B cell (primary cell): ENCODE results near the gene SEMA7A. TPM values are rescaled to one million over a fixed set of nuclear protein-coding genes. Genes with fewer than 3 reads are reported as not detected.

Experiments used
- ATAC-seq: fragments of 200-7000 bp; cut with Tn5 transposase; one replicate; pipeline ENCODE4 v1.10.0; 2021; ENCODE audit warnings: low read depth, mild to moderate bottlenecking, moderate number of reproducible peaks, moderate library complexity
- CTCF ChIA-PET: fragments of 350-600 bp; sonication (Branson Sonifier 250); formaldehyde crosslinking; loops from one replicate; lab custom pipeline; 2021; ENCODE audit warnings: antibody characterized with exemption, inconsistent platforms; lab: Charles Lee
- POLR2A ChIA-PET: fragments of 350-600 bp; sonication (Branson Sonifier 250); formaldehyde crosslinking; loops from one replicate; lab custom pipeline; 2021; ENCODE audit warnings: antibody characterized with exemption; lab: Charles Lee
- DNase-seq: peaks from one replicate; pipeline ENCODE4 v3.0.0; 2013
- H2AFZ ChIP-seq: 2 replicates; pipeline ENCODE4 v1.6.1; 2012; ENCODE audit warnings: mild to moderate bottlenecking, low read depth, low read length; ENCODE audit not compliant: insufficient read depth, poor library complexity, severe bottlenecking
- H3K27ac ChIP-seq, 2 donors: 1 replicate in 1 of 2; 2 replicates in 1 of 2; pipeline ENCODE4 v1.5.1; 2012 to 2013; ENCODE audit warnings: low read length in 2 of 2, mild to moderate bottlenecking in 2 of 2, moderate library complexity in 1 of 2
- H3K27me3 ChIP-seq, 4 experiments: fragments of 200-600 bp in 1 of 4; sonication (generic) in 1 of 4; replicated peaks in 1 of 4; 1 replicate in 2 of 4; 2 replicates in 2 of 4; pipeline versions ENCODE4 v1.6.1 to v1.7.0; 2013 to 2016; ENCODE audit warnings: low read length in 3 of 4, mild to moderate bottlenecking in 2 of 4, mixed read lengths in 1 of 4, moderate library complexity in 1 of 4; ENCODE audit not compliant: insufficient read depth in 4 of 4, control insufficient read depth in 3 of 4; ENCODE audit errors: control extremely low read depth in 1 of 4
- H3K36me3 ChIP-seq, 2 experiments: replicated peaks in 1 of 2; 1 replicate in 1 of 2; 2 replicates in 1 of 2; pipeline versions ENCODE4 v1.6.1 to v1.7.1; 2013; ENCODE audit warnings: low read length in 1 of 2; ENCODE audit not compliant: insufficient read depth in 2 of 2, control insufficient read depth in 1 of 2; ENCODE audit errors: control extremely low read depth in 1 of 2, extremely low read depth in 1 of 2
- H3K4me1 ChIP-seq, 2 donors: fragments of 200-600 bp in 1 of 2; sonication (generic) in 1 of 2; 1 replicate in 1 of 2; 2 replicates in 1 of 2; pipeline versions ENCODE4 v1.5.1 to v1.6.1; 2013 to 2017; ENCODE audit warnings: low read length in 2 of 2; ENCODE audit not compliant: control insufficient read depth in 2 of 2, insufficient read depth in 2 of 2
- H3K4me2 ChIP-seq: replicated peaks from 2 replicates; pipeline ENCODE3; 2012; ENCODE audit warnings: mild to moderate bottlenecking, low read depth, low read length; ENCODE audit not compliant: poor library complexity, severe bottlenecking
- H3K4me3 ChIP-seq, 5 experiments: fragments of 200-600 bp in 1 of 5; sonication (generic) in 1 of 5; 1 replicate in 3 of 5; 2 replicates in 2 of 5; pipeline versions ENCODE4 v1.5.1 to v1.7.0; 2011 to 2016; ENCODE audit warnings: low read length in 4 of 5, mild to moderate bottlenecking in 4 of 5, low read depth in 2 of 5, control low read depth in 1 of 5, moderate library complexity in 1 of 5; ENCODE audit not compliant: insufficient read depth in 1 of 5; ENCODE audit errors: control extremely low read depth in 1 of 5, extremely low read depth in 1 of 5
- H3K79me2 ChIP-seq: fragments of 200-600 bp; sonication (generic); one replicate; pipeline ENCODE4 v1.6.0; 2016; ENCODE audit warnings: low read length; ENCODE audit not compliant: control insufficient read depth, insufficient read depth
- H3K9ac ChIP-seq: fragments of 200-600 bp; sonication (generic); 2 replicates; pipeline ENCODE4 v1.6.1; 2017; ENCODE audit warnings: mild to moderate bottlenecking, low read length, moderate library complexity
- H3K9me3 ChIP-seq, 3 donors: one replicate each; pipeline versions ENCODE4 v1.6.1 to v1.7.1; 2013; ENCODE audit warnings: low read length in 2 of 3; ENCODE audit not compliant: control insufficient read depth in 2 of 3, insufficient read depth in 1 of 3; ENCODE audit errors: control extremely low read depth in 1 of 3
- H4K20me1 ChIP-seq: 2 replicates; pipeline ENCODE4 v1.6.0; 2012; ENCODE audit warnings: mild to moderate bottlenecking, low read length; ENCODE audit not compliant: insufficient read depth, control insufficient read depth, poor library complexity, severe bottlenecking
- H3K27ac Mint-ChIP-seq: one replicate; pipeline ENCODE4 v1.8.0; 2021; ENCODE audit warnings: mixed read lengths
- H3K27me3 Mint-ChIP-seq: one replicate; pipeline ENCODE4 v1.8.0; 2021; ENCODE audit warnings: mixed read lengths
- H3K4me1 Mint-ChIP-seq: one replicate; pipeline ENCODE4 v1.8.0; 2021; ENCODE audit warnings: mixed read lengths
- H3K4me3 Mint-ChIP-seq: one replicate; pipeline ENCODE4 v1.8.0; 2021; ENCODE audit warnings: mixed read lengths
- H3K9me3 Mint-ChIP-seq: one replicate; pipeline ENCODE4 v1.8.0; 2022; ENCODE audit warnings: mixed read lengths; ENCODE audit not compliant: insufficient read depth
- CTCF ChIP-seq: fragments of 200-600 bp; IDR thresholded peaks from one replicate; pipeline ENCODE4 v1.8.0; 2022; ENCODE audit warnings: antibody characterized with exemption, mild to moderate bottlenecking
- EZH2 ChIP-seq: IDR thresholded peaks from 2 replicates; pipeline ENCODE4 v1.6.1; 2012; ENCODE audit warnings: borderline replicate concordance, low read depth, mild to moderate bottlenecking, moderate library complexity, low read length; ENCODE audit not compliant: insufficient read depth, poor library complexity, severe bottlenecking
- WGBS: methylation state at CpG from one replicate; pipeline ENCODE4 v1.1.5; 2013; ENCODE audit warnings: missing lambda C conversion rate; ENCODE audit not compliant: insufficient coverage; 5-methylcytosine and 5-hydroxymethylcytosine counted together
- intact Hi-C: fragments of 100-400 bp; cut with micrococcal nuclease; formaldehyde crosslinking; loops from one replicate; pipeline ENCODE4 v1.10.0; 2022
- polyA plus RNA-seq: library from polyadenylated mRNA; depleted of rRNA; stranded (reverse); fragments of >200 nt; gene quantifications from 2 replicates; pipeline ENCODE4 v1.2.3, GENCODE V29; 2012
- total RNA-seq, 2 donors: library from RNA; stranded (reverse); fragments of 120-200 nt in 1 of 2; gene quantifications; 1 replicate in 1 of 2; 2 replicates in 1 of 2; pipeline versions ENCODE4 v1.2.3 to v1.2.4, GENCODE V29; 2013 to 2022

Gene SEMA7A
- total and polyA plus RNA-seq, 2 donors (not counting 1 experiment from before 2014, with no cell fraction given), result 42.0 to 44.2 TPM

- no peak overlapping the region for H3K4me3 ChIP-seq
- Mint-ChIP-seq H3K27me3 (no peaks in the 10 kb centered on the region), H3K9me3 (no peaks in the 10 kb centered on the region), H3K4me3 (no peak overlapping the region), H3K27ac (peak overlapping the region; percentile 71), H3K4me1 (peaks cover 37% of the 10 kb centered on the region)
- H3K9ac ChIP-seq, result no peak overlapping the region
- no peak for DNase-seq
- peaks cover 62% of the 10 kb centered on the region for H4K20me1 ChIP-seq
- POLR2A ChIA-PET, result no interaction called here
- intact Hi-C loops, result no loop called here
- no peaks in the 10 kb centered on the region for H3K9me3 ChIP-seq
- no peaks in the 10 kb centered on the region for H3K27me3 ChIP-seq
- CTCF ChIA-PET, result no interaction called here
- peaks cover 10 to 42% of the 10 kb centered on the region in 2 donors for H3K4me1 ChIP-seq
- ATAC-seq, result no peak
- WGBS, result 97% methylated on average over 5 of the region's 12 CpGs
- no peak overlapping the region for H3K27ac ChIP-seq
- peaks cover 49% of the 10 kb centered on the region for H3K79me2 ChIP-seq
- H2AFZ ChIP-seq, result no peak overlapping the region
- TF ChIP-seq EZH2 (no peak), CTCF (no peak)
- H3K4me2 ChIP-seq, result no peak overlapping the region
- H3K36me3 ChIP-seq, result peaks cover 3 to 89% of the 10 kb centered on the region in 2 experiments
These were observed 19.0 kb downstream of the SEMA7A start for GRCh38 chr15:74414603-74415338.

- peaks cover 42% of the 10 kb centered on the region for H3K79me2 ChIP-seq
- no peak overlapping the region for H3K9ac ChIP-seq
- Mint-ChIP-seq H3K4me3 (no peak overlapping the region), H3K27ac (peak overlapping the region; percentile 23), H3K27me3 (no peaks in the 10 kb centered on the region), H3K9me3 (no peaks in the 10 kb centered on the region), H3K4me1 (peaks cover 34% of the 10 kb centered on the region)
- H3K36me3 ChIP-seq, result peaks cover 3 to 89% of the 10 kb centered on the region in 2 experiments
- H3K27ac ChIP-seq, result no peak overlapping the region
- DNase-seq (no peak), ATAC-seq (no peak)
- no peaks in the 10 kb centered on the region for H3K9me3 ChIP-seq
- CTCF ChIA-PET, result no interaction called here
- TF ChIP-seq EZH2, result no peak
- no peak for TF ChIP-seq CTCF
- peaks cover 4 to 36% of the 10 kb centered on the region in 2 donors for H3K4me1 ChIP-seq
- H3K4me2 ChIP-seq, result no peak overlapping the region
- H4K20me1 ChIP-seq, result peaks cover 56% of the 10 kb centered on the region
- H3K27me3 ChIP-seq, result no peaks in the 10 kb centered on the region
- H2AFZ ChIP-seq, result no peak overlapping the region
- intact Hi-C loops, result no loop called here
- 89% methylated on average over 4 of the region's 5 CpGs for WGBS
- POLR2A ChIA-PET, result no interaction called here
- no peak overlapping the region for H3K4me3 ChIP-seq
These were observed 19.6 kb downstream of the SEMA7A start for GRCh38 chr15:74414081-74414580.
